HepG2 (cell line): ENCODE data around the gene TLCD1. TPM values are rescaled to one million over a fixed set of nuclear protein-coding genes. Genes with fewer than 3 reads are reported as not detected.
A peak's percentile ranks its signal among the peaks of the same experiment; 100 is the strongest.

Experiments
- ATAC-seq: fragments of 200-7000 bp; cut with Tn5 transposase; 3 replicates; pipeline ENCODE4 v1.9.1; 2020; ENCODE audit warnings: mild to moderate bottlenecking, moderate library complexity
- BruUV-seq: library from RNA; stranded (reverse); fragments of 400-500 nt; replicated peaks from 2 replicates; lab custom pipeline; 2021; lab: Mats Ljungman, UMichigan
- CTCF ChIA-PET: fragments of 300-600 bp; formaldehyde crosslinking; extraction: SDS; loops from one replicate; lab custom pipeline; 2021; ENCODE audit warnings: low total read pairs, inconsistent platforms, low intra/inter-chr PET ratio; lab: Yijun Ruan, JAX
- POLR2A ChIA-PET: fragments of 350-600 bp; sonication (Branson Sonifier 250); formaldehyde crosslinking; loops from one replicate; lab custom pipeline; 2020; ENCODE audit warnings: antibody characterized with exemption, inconsistent platforms; lab: Yijun Ruan, JAX
- DNase-seq: peaks from one replicate; pipeline ENCODE4 v3.0.0-alpha.2; 2015; ENCODE audit warnings: low spot score
- FAIRE-seq: peaks from 3 replicates; lab custom pipeline; 2011; peaks lifted over from hg19 to GRCh38; lab: Jason Lieb, UNC
- H2AFZ ChIP-seq: one replicate; pipeline ENCODE4 v1.6.1; 2011; ENCODE audit warnings: low read length, inconsistent platforms
- H3K27ac ChIP-seq: fragments of 300-600 bp; 3 replicates; pipeline ENCODE4 v1.8.0; 2011; ENCODE audit warnings: mixed run types, mild to moderate bottlenecking, mixed read lengths, low read length, inconsistent platforms; ENCODE audit not compliant: insufficient read depth; ENCODE audit errors: extremely low read length
- H3K27me3 ChIP-seq, 2 experiments: fragments of 200-600 bp in 1 of 2; 2 replicates in 1 of 2; 3 replicates in 1 of 2; pipeline versions ENCODE4 v1.6.0 to v1.8.0; 2011; ENCODE audit warnings: low read length in 2 of 2, mild to moderate bottlenecking in 2 of 2, moderate library complexity in 2 of 2, inconsistent platforms in 1 of 2; ENCODE audit not compliant: insufficient read depth in 2 of 2, control insufficient read depth in 1 of 2
- H3K36me3 ChIP-seq, 2 experiments: fragments of 200-600 bp in 1 of 2; replicated peaks in 1 of 2; 2 replicates in 1 of 2; 3 replicates in 1 of 2; pipeline versions ENCODE4 v1.5.1 to v1.8.0; 2011; ENCODE audit warnings: low read length in 2 of 2, inconsistent platforms in 1 of 2; ENCODE audit not compliant: insufficient read depth in 2 of 2, control insufficient read depth in 1 of 2
- H3K4me1 ChIP-seq: 2 replicates; pipeline ENCODE4 v1.5.1; 2012; ENCODE audit warnings: low read length, inconsistent platforms; ENCODE audit not compliant: insufficient read depth
- H3K4me2 ChIP-seq: 2 replicates; pipeline ENCODE4 v1.6.0; 2011; ENCODE audit warnings: low read depth, low read length, inconsistent platforms
- H3K4me3 ChIP-seq, 3 experiments: fragments of 200-600 bp in 1 of 3; sonication (generic), shearing (Covaris generic) in 1 of 3; replicated peaks in 1 of 3; 2 replicates each; pipeline ENCODE4 v1.5.1; 2011 to 2016; ENCODE audit warnings: low read length in 3 of 3, inconsistent platforms in 2 of 3, low read depth in 2 of 3, mild to moderate bottlenecking in 2 of 3, control low read depth in 1 of 3, mixed read lengths in 1 of 3; ENCODE audit not compliant: insufficient read depth in 1 of 3
- H3K79me2 ChIP-seq: one replicate; pipeline ENCODE4 v1.6.1; 2011; ENCODE audit warnings: low read length, inconsistent platforms; ENCODE audit not compliant: insufficient read depth
- H3K9ac ChIP-seq: 2 replicates; pipeline ENCODE4 v1.6.0; 2011; ENCODE audit warnings: mild to moderate bottlenecking, low read depth, low read length, inconsistent platforms; ENCODE audit not compliant: insufficient read depth
- H3K9me3 ChIP-seq: 2 replicates; pipeline ENCODE4 v1.5.1; 2012; ENCODE audit warnings: mild to moderate bottlenecking, low read length
- H4K20me1 ChIP-seq: 2 replicates; pipeline ENCODE4 v1.6.0; 2011; ENCODE audit warnings: inconsistent platforms, mild to moderate bottlenecking, low read length, moderate library complexity; ENCODE audit not compliant: insufficient read depth
- CHD4 ChIP-seq: fragments of 200-600 bp; sonication (generic); IDR thresholded peaks from 2 replicates; pipeline ENCODE4 v1.7.0; 2017; ENCODE audit warnings: mild to moderate bottlenecking, low read length, borderline replicate concordance
- HINFP ChIP-seq: sonication (generic); formaldehyde crosslinking; IDR thresholded peaks from 2 replicates; pipeline ENCODE4 v1.4.0; 2020; ENCODE audit warnings: low read depth, mild to moderate bottlenecking, missing genetic modification reagents
- JARID2 ChIP-seq: sonication (generic); formaldehyde crosslinking; IDR thresholded peaks from 2 replicates; pipeline ENCODE4 v1.8.1; 2023; ENCODE audit warnings: missing genetic modification reagents, inconsistent platforms; ENCODE audit not compliant: insufficient replicate concordance
- MYNN ChIP-seq: sonication (generic); formaldehyde crosslinking; IDR thresholded peaks from 2 replicates; pipeline ENCODE4 v1.4.0; 2020; ENCODE audit warnings: mild to moderate bottlenecking, low read depth, missing genetic modification reagents
- NR2F6 ChIP-seq, 2 experiments: IDR thresholded peaks; 2 replicates each; pipeline ENCODE4 v1.6.1; 2016; ENCODE audit warnings: antibody characterized with exemption in 1 of 2, mild to moderate bottlenecking in 1 of 2
- POLR2A ChIP-seq, 2 experiments: IDR thresholded peaks; 2 replicates each; pipeline ENCODE4 v1.6.1; 2011; ENCODE audit warnings: low read depth in 2 of 2, low read length in 2 of 2, mild to moderate bottlenecking in 1 of 2, moderate library complexity in 1 of 2; ENCODE audit not compliant: insufficient read depth in 1 of 2
- POLR2G ChIP-seq: fragments of 200-400 bp; formaldehyde crosslinking; IDR thresholded peaks from 2 replicates; pipeline ENCODE4 v1.6.1; 2018; ENCODE audit warnings: mild to moderate bottlenecking, low read depth, low read length, moderate library complexity
- RARA ChIP-seq: IDR thresholded peaks from 2 replicates; pipeline ENCODE4 v1.6.1; 2016; ENCODE audit warnings: missing genetic modification reagents, missing compliant biosample characterization
- RNF2 ChIP-seq: fragments of 450-650 bp; conservative IDR thresholded peaks from 2 replicates; pipeline ENCODE4 v1.6.1; 2016; ENCODE audit warnings: low read depth
- ZFP91 ChIP-seq: sonication (generic); formaldehyde crosslinking; IDR thresholded peaks from 2 replicates; pipeline ENCODE4 v1.9.0; 2022; ENCODE audit warnings: missing genetic modification reagents, mild to moderate bottlenecking, borderline replicate concordance
- ZNF501 ChIP-seq: sonication (generic); formaldehyde crosslinking; IDR thresholded peaks from 2 replicates; pipeline ENCODE4 v1.5.1; 2020; ENCODE audit warnings: mild to moderate bottlenecking, moderate library complexity, missing genetic modification reagents
- ZNF513 ChIP-seq: sonication (generic); formaldehyde crosslinking; conservative IDR thresholded peaks from 2 replicates; pipeline ENCODE4 v1.5.0; 2020; ENCODE audit warnings: missing genetic modification reagents
- ZNF674 ChIP-seq: sonication (generic); formaldehyde crosslinking; IDR thresholded peaks from 2 replicates; pipeline ENCODE4 v1.5.0; 2020; ENCODE audit warnings: low read depth, mild to moderate bottlenecking, missing genetic modification reagents
- WGBS: methylation state at CpG from one replicate; pipeline ENCODE4 v1.1.6; 2017; ENCODE audit warnings: low lambda C conversion rate; 5-methylcytosine and 5-hydroxymethylcytosine counted together
- in situ Hi-C: cut with HindIII; loops from 2 replicates; pipeline ENCODE4 v1.10.0; 2017; ENCODE audit warnings: low pct_unique_long_range_greater_than_20kb; ENCODE audit not compliant: extremely low pct_ligation_motif_present
- intact Hi-C: fragments of 100-400 bp; cut with micrococcal nuclease; formaldehyde crosslinking; loops from one replicate; pipeline ENCODE4 v1.10.0; 2022; ENCODE audit not compliant: unreplicated experiment
- polyA plus RNA-seq, 8 experiments: library from polyadenylated mRNA; depleted of rRNA in 3 of 8; stranded (reverse) in 7 of 8; unstranded in 1 of 8; fragments of >200 nt; fragmentation: Illumina TruSeq in 4 of 8; extraction: Trizol in 4 of 8; gene quantifications; 2 replicates each; pipeline versions ENCODE4 v1.2.1 to v1.2.3, GENCODE V29; 2011 to 2016; ENCODE audit warnings: low read depth in 4 of 8, missing spikeins in 1 of 8, mixed read lengths in 1 of 8; ENCODE audit not compliant: insufficient read depth in 1 of 8
- total RNA-seq, 5 experiments: library from RNA; depleted of rRNA; stranded (reverse); fragments of >200 nt; fragmentation: Illumina TruSeq; extraction: Trizol; gene quantifications; 2 replicates each; pipeline ENCODE4 v1.2.3, GENCODE V29; 2016; ENCODE audit warnings: low read depth in 1 of 5
- TF ChIP-seq, protein P1 (sequence below): sonication (generic); formaldehyde crosslinking; IDR thresholded peaks from 2 replicates; pipeline ENCODE4 v1.8.1; 2023; ENCODE audit warnings: mild to moderate bottlenecking, inconsistent platforms, moderate library complexity, missing genetic modification reagents, borderline replicate concordance

The TLCD1 gene
- total and polyA plus RNA-seq, 2 of the 13 experiments (the other 11 are each of a cell fraction or from before 2014, with no cell fraction given) = 14.9 to 19.6 TPM

DNA sequence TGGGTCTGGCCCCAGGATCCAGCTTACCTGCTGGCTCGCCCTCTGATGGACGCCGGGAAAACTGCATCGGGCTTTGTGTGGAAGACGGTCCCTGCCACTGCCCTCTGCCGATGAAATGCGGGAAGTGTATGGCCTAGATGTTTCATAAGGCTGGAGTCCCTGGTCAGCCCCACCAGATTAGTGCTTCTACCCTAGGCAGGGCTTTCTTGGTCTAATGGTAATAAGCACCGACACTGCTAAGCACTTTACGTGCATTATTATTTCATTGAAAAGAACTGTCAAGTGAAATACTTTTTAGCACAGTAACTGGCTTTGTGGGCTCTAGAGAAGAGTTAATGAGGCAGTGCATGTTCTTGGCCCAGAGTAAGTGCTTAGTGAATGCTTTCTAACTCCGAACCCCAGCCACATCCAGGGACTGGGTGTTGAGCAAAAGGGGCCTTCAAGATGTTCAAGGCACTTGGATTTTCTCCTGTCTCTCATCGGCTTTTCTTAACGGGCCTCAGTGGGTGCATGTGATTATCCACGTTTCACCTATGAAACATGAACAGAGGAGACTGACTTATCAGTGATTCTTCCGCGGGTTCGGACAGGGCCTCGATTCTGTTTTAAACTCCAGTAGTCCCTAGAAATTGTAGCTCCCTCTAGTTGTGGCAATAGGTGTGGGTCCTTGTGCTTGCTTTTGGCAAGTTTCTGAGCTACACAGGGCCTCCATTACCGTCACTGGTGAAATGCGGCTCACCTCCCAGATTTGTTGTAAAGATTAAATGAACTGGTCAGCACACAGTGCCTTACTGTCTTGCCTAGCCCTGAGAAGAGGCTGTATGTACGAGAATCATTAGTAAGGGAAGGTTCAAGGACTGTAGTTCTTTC is 24.4 kb upstream of the TLCD1 start (continued):
- TF ChIP-seq ZNF674 = no peak
- peak; percentile 39; the same call in 1 of the 2 replicates for TF ChIP-seq RARA
- no peak for TF ChIP-seq ZNF513 (CRISPR knock-in tag)
- no peak for TF ChIP-seq JARID2
- no peak for TF ChIP-seq RNF2
- TF ChIP-seq NR2F6 (IDR thresholded peaks at IDR 0.05) = no peak
- peak; percentile 36; the same call in 1 of the 2 replicates for TF ChIP-seq NR2F6 (CRISPR knock-in tag; IDR thresholded peaks at IDR 0.05)

- H3K36me3 ChIP-seq = peaks cover 39 to 43% of the 10 kb centered on the region in 2 experiments
- intact Hi-C loops (loop anchor here (1.0 to 2.0 kb wide), 2 partner anchors 22 to 65 kb away; no protein-coding TSS in a partner anchor), in situ Hi-C loops (loop anchor here (25.0 kb wide), 1 partner anchor 363 kb away; no protein-coding TSS in a partner anchor)
- H3K9ac ChIP-seq = no peak overlapping the region
- FAIRE-seq = no peak
- peaks cover 51% of the 10 kb centered on the region for H3K4me1 ChIP-seq
- no peak for DNase-seq
- peaks cover 28% of the 10 kb centered on the region for H3K79me2 ChIP-seq
- ChIA-PET POLR2A (interaction anchor here (1.2 to 12.3 kb wide), 4 partner anchors 22 to 104 kb away, joined by 4 to 590 read pairs (median 12); partner anchors contain the start of genes NEK8, PROCA1, RPL23A and TLCD1), CTCF (interaction anchor here (0.7 to 4.1 kb wide), 8 partner anchors 14 to 154 kb away, joined by 3 to 142 read pairs (median 4); partner anchors contain the start of genes BLTP2, DHRS13, NEK8 and TLCD1)
- no peak overlapping the region for H2AFZ ChIP-seq
- no TSS peak for BruUV-seq
- ATAC-seq = peak; percentile 1; the same call in 2 of the 3 replicates
- H3K27me3 ChIP-seq = no peaks in the 10 kb centered on the region; a peak in 1 of 5 replicates
- H3K4me3 ChIP-seq = no peak overlapping the region
- H3K27ac ChIP-seq = peak overlapping the region; percentile 30
- 83% methylated on average over 7 of the region's 11 CpGs for WGBS
- peaks cover 52% of the 10 kb centered on the region for H4K20me1 ChIP-seq
- no peaks in the 10 kb centered on the region for H3K9me3 ChIP-seq
- no peak overlapping the region for H3K4me2 ChIP-seq
- TF ChIP-seq CHD4 = 0 out of 2 replicates have a peak, but pooled peaks have one; percentile 9
- peak in 1 of 2 experiments; percentile 14; a peak in 1 of 4 replicates for TF ChIP-seq POLR2A (IDR thresholded peaks at IDR 0.05; ENCODE audit: insufficient read depth in 1 of 2, low read depth in 2 of 2, low read length in 2 of 2)
- peak; percentile 7; the same call in 1 of the 2 replicates for TF ChIP-seq ZNF501 (CRISPR knock-in tag)
- no peak for TF ChIP-seq MYNN (CRISPR knock-in tag)
- peak; percentile 5; the same call in 1 of the 2 replicates for TF ChIP-seq POLR2G
- TF ChIP-seq, protein P1, sequence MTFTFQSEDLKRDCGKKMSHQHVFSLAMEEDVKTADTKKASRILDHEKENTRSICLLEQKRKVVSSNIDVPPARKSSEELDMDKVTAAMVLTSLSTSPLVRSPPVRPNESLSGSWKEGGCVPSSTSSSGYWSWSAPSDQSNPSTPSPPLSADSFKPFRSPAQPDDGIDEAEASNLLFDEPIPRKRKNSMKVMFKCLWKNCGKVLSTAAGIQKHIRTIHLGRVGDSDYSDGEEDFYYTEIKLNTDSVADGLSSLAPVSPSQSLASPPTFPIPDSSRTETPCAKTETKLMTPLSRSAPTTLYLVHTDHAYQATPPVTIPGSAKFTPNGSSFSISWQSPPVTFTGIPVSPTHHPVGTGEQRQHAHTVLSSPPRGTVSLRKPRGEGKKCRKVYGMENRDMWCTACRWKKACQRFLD = no peak
- no peak for TF ChIP-seq HINFP (CRISPR knock-in tag)
- 0 out of 2 replicates have a peak, but pooled peaks have one; percentile 14 for TF ChIP-seq ZFP91 (CRISPR knock-in tag)
Measured at GRCh38 chr17:28749516-28750177, 23.6 kb upstream of the TLCD1 start.
